Left ventricle myocardium inferior (tissue), 1 donor: Measurements from ENCODE around the gene PTPN21. TPM values are rescaled to one million over a fixed set of nuclear protein-coding genes. Genes with fewer than 3 reads are reported as not detected.
A peak's percentile ranks its signal among the peaks of the same experiment; 100 is the strongest.

ENCODE experiments used
- DNase-seq: peaks from one replicate; pipeline ENCODE4 v3.0.0-alpha.2; 2020
- H3K27ac ChIP-seq: fragments of 200-600 bp; replicated peaks from 2 replicates; pipeline ENCODE4 v1.8.0; 2021
- H3K27me3 ChIP-seq: fragments of 200-600 bp; 2 replicates; pipeline ENCODE4 v1.8.0; 2021; ENCODE audit warnings: low read depth
- H3K36me3 ChIP-seq: fragments of 200-600 bp; 2 replicates; pipeline ENCODE4 v1.8.0; 2021
- H3K4me1 ChIP-seq: fragments of 200-600 bp; 2 replicates; pipeline ENCODE4 v1.8.0; 2021
- H3K4me3 ChIP-seq: fragments of 200-600 bp; 2 replicates; pipeline ENCODE4 v1.8.0; 2021; ENCODE audit warnings: mild to moderate bottlenecking, moderate library complexity
- H3K9me3 ChIP-seq: fragments of 200-600 bp; replicated peaks from 2 replicates; pipeline ENCODE4 v1.8.0; 2021
- intact Hi-C: fragments of 100-400 bp; cut with micrococcal nuclease; formaldehyde crosslinking; loops from one replicate; pipeline ENCODE4 v1.11.0; 2022
- total RNA-seq: library from RNA; stranded (reverse); fragmentation: NEBNext Ultra II Directional; extraction: Animal tissue kit (Norgen Biotek cat#: 25700); gene quantifications from one replicate; pipeline ENCODE4 v1.2.1, GENCODE V29; 2021
- TF ChIP-seq, protein P1 (sequence below): fragments of 200-600 bp; IDR thresholded peaks from 2 replicates; pipeline ENCODE4 v1.8.0; 2021; ENCODE audit warnings: antibody characterized with exemption, mild to moderate bottlenecking, borderline replicate concordance
- donor health status: DM: no; HTN: yes; CAD: no; lungs with severe emphysema.

The PTPN21 gene
- total RNA-seq, 1 donor from 2014 or later: 42.3 TPM

DNA sequence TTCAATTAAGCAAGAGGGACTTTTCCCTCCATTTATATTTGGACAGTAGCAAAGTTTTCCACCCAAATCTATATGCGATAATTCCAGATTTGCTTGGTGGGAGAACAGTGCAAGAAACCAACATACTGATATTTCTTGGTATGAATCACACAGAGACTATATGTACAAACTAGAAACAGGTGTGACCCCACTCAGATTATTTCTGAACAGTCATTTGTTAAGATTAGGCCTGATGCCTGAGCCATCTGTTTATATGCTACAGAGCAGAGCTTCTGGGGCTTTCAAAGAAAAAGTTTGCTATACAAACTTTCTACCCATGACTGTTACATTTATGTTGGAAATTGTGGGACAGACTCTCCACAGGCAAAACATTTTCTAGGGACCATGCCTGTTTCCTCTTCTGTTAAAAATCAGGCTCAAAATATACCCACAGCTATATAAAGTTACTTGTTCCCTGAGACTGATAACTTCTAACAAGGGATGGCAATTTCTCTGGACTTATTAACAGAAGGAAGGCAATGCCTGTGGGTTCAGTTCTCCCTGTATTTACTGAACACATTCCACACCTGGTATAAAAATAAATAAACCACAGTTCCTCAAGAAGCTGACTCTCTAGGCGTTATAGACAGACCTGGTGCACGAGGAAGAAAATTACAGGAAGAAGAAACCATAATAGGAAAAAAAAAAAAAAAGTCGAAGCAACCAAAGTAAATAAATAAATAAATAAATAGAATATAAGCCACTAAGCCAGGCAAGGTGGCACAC, 8.0 kb downstream of the PTPN21 start:
- Histone ChIP-seq H3K9me3 (no peaks in the 10 kb centered on the region), H3K27ac (no peak overlapping the region), H3K4me1 (peaks cover 85% of the 10 kb centered on the region), H3K36me3 (peaks cover 52% of the 10 kb centered on the region), H3K27me3 (no peaks in the 10 kb centered on the region), H3K4me3 (no peak overlapping the region)
- intact Hi-C loops: no loop called here
- TF ChIP-seq, protein P1, sequence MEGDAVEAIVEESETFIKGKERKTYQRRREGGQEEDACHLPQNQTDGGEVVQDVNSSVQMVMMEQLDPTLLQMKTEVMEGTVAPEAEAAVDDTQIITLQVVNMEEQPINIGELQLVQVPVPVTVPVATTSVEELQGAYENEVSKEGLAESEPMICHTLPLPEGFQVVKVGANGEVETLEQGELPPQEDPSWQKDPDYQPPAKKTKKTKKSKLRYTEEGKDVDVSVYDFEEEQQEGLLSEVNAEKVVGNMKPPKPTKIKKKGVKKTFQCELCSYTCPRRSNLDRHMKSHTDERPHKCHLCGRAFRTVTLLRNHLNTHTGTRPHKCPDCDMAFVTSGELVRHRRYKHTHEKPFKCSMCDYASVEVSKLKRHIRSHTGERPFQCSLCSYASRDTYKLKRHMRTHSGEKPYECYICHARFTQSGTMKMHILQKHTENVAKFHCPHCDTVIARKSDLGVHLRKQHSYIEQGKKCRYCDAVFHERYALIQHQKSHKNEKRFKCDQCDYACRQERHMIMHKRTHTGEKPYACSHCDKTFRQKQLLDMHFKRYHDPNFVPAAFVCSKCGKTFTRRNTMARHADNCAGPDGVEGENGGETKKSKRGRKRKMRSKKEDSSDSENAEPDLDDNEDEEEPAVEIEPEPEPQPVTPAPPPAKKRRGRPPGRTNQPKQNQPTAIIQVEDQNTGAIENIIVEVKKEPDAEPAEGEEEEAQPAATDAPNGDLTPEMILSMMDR: no peak
- no peak for DNase-seq

DNA sequence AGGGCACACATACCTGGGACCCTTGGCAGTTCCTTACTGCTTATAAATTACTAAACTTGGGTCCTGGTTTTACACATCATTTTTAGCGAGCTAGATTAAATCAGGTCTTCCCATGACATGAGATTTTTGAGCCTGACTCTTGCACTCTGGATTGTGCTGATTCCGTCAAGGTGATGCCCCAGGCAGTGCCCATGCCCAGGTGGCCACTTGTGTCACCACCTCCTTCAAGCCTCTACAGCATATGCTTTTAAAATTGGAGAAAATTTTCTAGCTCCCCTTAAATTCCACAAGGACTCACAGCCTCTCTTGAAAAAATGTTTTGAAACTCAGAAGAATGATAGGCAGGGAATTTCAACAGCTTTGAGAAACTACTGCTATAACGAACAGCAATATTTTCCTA, 9.6 kb downstream of the PTPN21 start:
- Histone ChIP-seq H3K9me3 (no peaks in the 10 kb centered on the region), H3K36me3 (peaks cover 50% of the 10 kb centered on the region), H3K4me3 (no peak overlapping the region), H3K27me3 (no peaks in the 10 kb centered on the region), H3K4me1 (peaks cover 83% of the 10 kb centered on the region), H3K27ac (no peak overlapping the region)
- intact Hi-C loops: no loop called here
- TF ChIP-seq, protein P1: no peak
- DNase-seq: no peak

DNA sequence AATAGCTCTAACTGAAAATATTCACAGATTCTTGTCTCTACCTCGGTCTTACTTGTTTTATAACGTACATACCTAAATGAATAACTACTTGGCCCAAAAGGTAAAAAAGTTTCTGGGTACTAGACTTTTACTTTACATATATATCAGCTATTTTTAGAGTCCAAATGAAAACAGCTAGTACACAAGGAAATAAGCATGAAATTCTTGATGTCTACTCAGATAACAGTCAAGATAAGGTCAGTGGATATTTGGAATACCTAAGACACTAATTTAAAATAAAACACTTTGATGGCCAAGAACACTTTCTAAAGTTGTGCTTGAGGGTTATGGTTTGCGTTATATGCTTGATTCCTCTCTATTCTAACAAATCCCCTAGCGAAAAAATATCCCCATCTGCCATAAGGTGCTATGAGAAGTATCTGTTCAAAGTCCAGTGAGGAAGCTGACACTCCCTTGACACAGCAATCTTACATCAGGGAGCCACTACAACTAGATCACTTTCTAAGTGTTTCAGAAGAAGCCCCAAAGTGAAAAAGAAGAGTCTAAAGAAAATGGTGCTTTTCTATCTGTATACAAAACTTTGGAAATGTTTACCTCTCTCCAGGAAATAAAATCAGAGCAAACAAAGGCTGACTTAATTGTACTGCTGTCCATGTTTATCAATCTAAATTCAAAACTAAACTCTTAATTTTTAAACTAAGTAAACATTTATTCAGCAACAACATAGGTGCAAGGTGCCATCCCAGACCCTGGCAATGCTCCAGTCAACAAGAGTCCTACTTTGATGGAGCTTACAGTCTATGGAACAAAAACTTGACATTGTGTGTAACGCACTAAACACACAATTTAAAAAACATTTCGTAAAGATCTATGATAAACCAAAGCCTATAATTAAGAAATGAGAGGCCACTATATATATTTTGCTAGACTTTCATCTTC, 11.7 kb downstream of the PTPN21 start:
- Histone ChIP-seq H3K9me3 (no peaks in the 10 kb centered on the region), H3K4me1 (peaks cover 84% of the 10 kb centered on the region), H3K27ac (no peak overlapping the region), H3K36me3 (peaks cover 29% of the 10 kb centered on the region), H3K4me3 (no peak overlapping the region), H3K27me3 (no peaks in the 10 kb centered on the region)
- TF ChIP-seq, protein P1: no peak
- intact Hi-C loops: no loop called here
- no peak for DNase-seq

GRCh38 chr14:88541324-88541723, 13.5 kb downstream of the PTPN21 start:
- TF ChIP-seq, protein P1: no peak
- Histone ChIP-seq H3K4me3 (no peak overlapping the region), H3K36me3 (peaks cover 22% of the 10 kb centered on the region), H3K9me3 (no peaks in the 10 kb centered on the region), H3K27ac (no peak overlapping the region), H3K4me1 (peaks cover 84% of the 10 kb centered on the region), H3K27me3 (no peaks in the 10 kb centered on the region)
- intact Hi-C loops: no loop called here
- no peak for DNase-seq

- H3K4me3 ChIP-seq: no peak overlapping the region
- H3K36me3 ChIP-seq: no peaks in the 10 kb centered on the region
- H3K9me3 ChIP-seq: no peaks in the 10 kb centered on the region
- intact Hi-C loops: no loop called here
- no peaks in the 10 kb centered on the region for H3K27me3 ChIP-seq
- peaks cover 72% of the 10 kb centered on the region for H3K4me1 ChIP-seq
- H3K27ac ChIP-seq: peak overlapping the region; percentile 71
- DNase-seq: no peak
- TF ChIP-seq, protein P1: no peak
Measured at GRCh38 chr14:88535813-88536212, 19.0 kb downstream of the PTPN21 start.
